HG02840 (cell line): ENCODE measurements around the gene RASL11A.
A peak's percentile ranks its signal among the peaks of the same experiment; 100 is the strongest.
"Not testable (repeated sequence)": the region's sequence is repeated elsewhere in the genome, so short reads cannot be mapped to it uniquely, and the experiment has no call there.

ENCODE experiments used
- ATAC-seq: cut with Tn5 transposase; IDR thresholded peaks from one replicate; pipeline ENCODE4 v1.9.1; 2021; ENCODE audit warnings: mild to moderate bottlenecking, moderate library complexity, moderate number of reproducible peaks; ENCODE audit not compliant: unreplicated experiment, low FRiP score

The RASL11A gene, protein sequence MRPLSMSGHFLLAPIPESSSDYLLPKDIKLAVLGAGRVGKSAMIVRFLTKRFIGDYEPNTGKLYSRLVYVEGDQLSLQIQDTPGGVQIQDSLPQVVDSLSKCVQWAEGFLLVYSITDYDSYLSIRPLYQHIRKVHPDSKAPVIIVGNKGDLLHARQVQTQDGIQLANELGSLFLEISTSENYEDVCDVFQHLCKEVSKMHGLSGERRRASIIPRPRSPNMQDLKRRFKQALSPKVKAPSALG

DNA sequence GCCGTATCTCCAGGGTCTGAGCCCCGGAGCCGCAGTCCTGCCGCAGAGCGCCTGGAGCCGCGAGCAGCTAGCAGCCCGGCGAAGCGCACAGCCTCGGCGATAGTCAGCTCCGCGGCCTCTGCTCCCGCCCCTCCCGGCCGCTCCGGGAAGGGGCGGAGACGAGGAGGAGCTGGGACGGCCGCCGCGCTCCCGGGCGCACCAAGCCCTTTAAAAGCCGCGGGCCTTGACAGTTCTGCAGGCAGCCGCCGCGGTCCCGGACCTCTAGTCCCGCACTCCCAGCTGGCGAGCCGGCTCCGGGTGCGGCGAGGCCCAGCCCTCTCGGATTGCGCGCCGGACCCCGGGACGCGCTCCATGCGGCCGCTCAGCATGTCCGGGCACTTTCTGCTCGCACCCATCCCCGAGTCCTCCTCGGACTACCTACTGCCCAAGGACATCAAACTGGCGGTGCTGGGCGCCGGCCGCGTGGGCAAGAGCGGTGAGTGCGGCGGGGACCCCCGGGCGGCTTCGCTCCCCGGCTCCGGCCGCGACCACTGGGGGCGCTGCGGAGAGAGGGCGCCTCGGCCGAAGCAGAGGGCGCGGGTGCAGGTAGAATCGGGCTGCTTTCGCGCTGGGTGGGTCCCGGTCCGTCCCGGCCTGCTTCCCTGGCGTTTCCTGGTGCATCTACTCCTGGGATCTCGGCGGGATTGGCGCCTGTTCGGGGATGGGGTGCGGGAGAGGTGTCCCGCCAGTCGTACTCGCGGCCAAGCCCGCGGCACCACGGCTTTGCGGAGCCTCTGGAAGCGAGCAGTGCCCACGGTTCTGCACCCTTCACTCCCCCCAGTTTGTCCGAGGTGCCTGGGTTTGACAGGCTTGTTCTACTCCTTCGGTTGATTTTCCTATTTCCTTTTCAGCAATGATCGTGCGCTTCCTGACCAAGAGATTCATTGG lies at the start of gene RASL11A:
TSS of gene RASL11A (plus strand) at position 237 of the 927 bp plus-strand sequence. CDS start at position 352, 115 bp downstream.
- peak; percentile 81 for ATAC-seq

DNA sequence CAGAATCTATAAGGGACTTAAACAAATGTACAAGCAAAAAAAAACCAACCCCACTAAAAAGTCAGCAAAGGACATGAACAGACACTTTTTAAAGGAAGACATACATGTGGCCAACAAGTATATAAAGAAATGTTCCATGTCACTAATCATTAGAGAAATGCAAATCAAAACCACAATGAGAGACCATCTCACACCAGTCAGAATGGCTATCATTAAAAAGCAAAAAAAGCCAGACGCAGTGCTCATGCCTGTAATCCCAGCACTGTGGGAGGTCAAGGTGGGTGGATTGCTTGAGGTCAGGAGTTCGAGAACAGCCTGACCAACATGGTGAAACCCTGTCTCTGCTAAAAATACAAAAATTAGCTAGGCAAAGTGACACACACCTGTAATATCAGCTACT lies 48.5 kb upstream of the RASL11A start:
- not testable (repeated sequence) for ATAC-seq

DNA sequence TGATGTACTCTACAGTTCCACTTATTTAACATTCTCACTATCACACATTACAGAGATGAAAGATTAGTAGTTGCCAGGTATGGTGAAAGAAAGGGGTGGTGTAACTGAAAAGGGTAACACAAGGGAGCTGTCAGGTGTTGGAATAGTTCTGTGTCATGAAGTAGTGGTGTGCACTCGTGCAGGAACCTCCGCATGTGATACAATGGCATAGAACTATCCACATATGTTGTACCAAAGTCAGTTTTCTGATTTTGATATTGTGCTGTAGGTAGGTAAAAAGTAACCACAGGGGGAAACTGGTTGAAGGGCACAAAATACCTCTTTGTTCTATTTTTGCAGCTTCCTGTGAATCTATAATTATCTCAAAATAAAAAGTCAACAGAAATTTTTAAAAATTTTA lies 43.6 kb upstream of the RASL11A start:
- ATAC-seq, result no peak

DNA sequence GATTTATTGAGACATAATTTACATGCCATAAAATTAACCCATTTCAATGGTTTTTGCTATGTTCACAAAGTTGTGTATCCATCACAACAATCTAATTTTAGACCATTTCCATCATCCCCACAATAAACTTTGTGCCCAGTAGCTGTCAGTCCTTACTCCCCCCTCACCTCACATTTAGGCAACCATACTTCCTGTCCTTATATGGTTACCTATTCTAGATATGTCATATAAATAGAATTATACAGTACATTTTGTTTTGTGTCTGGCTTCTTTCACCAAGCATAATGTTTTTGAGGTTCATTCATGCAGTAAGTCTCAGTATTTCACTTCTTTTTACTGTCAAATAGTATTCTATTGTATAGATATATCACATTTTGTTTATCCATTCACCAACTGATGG lies 42.5 kb upstream of the RASL11A start:
- ATAC-seq, result no peak

DNA sequence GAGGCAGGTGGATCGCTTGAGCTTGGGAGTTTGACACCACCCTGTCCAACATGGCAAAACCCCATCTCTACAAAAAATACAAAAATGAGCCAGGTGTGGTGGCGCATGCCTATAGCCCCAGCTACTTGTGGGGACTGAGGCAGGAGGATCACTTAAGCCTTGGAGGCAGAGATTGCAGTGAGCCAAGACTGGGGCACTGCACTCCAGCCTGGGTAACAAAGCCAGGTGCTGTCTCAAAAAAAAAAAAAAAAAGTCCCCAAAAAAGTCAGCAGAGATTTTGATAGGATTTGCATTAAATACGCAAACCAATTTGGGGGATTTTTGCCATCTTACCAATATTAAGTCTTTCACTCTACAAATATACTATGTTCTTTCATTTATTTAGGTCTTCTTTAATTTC lies 41.0 kb upstream of the RASL11A start:
- no peak for ATAC-seq

DNA sequence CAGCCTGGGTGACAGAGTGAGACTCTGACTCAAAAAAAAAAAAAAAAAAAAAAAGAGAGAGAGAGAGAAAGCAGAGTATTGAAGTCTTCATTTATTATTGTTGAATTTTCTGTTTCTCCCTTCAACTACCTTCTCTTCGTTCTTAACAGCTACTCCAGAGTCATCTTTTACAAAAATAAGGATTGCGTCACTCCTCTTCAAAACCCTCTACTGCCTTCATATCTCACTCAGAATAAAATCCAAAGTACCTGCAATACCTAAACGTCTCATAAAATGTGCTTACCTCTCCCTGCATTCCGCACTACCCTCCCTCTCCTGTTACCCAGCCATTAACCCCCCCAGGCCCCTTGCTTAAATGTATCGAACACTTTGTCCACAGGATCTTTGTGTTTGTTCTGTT lies 36.7 kb upstream of the RASL11A start:
- ATAC-seq, result no peak

DNA sequence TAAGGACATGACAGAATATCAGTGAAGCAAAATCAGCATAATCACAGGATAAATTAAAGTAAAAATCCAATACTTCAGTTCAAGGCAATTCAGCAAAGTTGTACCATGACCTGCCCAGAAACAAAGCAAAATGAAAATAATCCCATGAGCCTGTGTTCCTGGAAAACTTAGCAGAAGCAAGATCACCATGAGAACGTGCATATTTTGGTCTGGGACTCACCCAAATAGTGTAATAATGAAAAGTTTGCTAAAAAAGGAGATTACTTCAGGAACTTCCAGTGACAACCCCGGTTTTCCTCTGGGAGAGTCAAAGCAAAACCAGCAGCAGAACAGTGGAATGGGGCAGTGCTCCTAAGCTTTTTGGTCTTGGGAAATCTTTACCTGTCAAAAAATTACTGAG lies 34.2 kb upstream of the RASL11A start:
- no peak for ATAC-seq

DNA sequence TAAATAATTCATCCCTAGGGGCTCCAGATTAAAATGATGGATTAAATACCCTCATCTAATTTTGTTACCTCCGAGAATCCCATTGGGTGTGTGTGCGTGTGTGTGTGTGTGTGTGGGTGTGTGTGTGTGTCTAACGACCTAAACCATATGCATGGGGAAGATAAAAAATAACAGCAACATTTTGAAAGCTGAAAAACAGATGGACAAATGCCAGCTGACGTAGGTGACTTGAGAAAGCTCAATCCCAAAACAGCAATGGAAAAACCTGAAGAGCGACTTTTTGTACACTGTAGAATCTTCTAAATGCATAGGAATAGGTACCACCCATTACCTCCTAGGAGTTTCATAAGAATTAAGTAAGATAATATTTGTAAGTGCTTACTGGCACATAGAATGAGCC lies 27.9 kb upstream of the RASL11A start:
- no peak for ATAC-seq

DNA sequence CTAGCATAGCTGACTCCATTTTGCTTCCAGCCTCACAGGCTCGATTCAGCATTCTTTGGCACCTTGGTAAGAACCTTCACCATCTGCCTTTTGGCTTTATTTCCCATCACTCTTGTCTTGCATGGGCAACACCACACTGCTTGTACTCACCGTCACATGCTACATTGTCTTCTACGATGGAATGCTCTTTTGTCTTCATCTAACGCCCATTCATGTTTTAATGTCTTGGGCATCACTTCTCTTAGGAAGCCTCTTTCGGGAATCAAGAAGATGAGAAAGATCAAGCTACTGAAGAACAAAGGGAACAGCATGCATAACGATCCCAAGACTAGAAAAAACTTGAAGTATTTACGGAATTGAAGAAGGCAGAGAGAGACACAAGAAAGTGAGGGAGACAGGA lies 25.0 kb upstream of the RASL11A start:
- no peak for ATAC-seq

DNA sequence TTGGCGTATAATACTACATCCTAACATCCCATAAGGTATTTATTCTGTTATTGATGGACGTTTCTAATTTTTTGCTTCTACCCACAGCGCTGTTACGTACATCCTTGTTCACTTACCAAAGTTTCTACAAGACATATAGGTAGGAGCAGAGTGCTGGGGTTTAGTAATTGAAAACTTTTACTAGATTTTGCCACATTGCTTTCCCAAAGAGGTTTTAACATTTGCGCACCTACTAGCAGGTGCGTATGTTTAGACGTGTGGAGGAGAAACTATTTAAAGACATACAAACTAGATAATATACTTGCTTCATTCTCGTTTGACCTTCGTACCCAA lies 19.8 kb upstream of the RASL11A start:
- no peak for ATAC-seq

DNA sequence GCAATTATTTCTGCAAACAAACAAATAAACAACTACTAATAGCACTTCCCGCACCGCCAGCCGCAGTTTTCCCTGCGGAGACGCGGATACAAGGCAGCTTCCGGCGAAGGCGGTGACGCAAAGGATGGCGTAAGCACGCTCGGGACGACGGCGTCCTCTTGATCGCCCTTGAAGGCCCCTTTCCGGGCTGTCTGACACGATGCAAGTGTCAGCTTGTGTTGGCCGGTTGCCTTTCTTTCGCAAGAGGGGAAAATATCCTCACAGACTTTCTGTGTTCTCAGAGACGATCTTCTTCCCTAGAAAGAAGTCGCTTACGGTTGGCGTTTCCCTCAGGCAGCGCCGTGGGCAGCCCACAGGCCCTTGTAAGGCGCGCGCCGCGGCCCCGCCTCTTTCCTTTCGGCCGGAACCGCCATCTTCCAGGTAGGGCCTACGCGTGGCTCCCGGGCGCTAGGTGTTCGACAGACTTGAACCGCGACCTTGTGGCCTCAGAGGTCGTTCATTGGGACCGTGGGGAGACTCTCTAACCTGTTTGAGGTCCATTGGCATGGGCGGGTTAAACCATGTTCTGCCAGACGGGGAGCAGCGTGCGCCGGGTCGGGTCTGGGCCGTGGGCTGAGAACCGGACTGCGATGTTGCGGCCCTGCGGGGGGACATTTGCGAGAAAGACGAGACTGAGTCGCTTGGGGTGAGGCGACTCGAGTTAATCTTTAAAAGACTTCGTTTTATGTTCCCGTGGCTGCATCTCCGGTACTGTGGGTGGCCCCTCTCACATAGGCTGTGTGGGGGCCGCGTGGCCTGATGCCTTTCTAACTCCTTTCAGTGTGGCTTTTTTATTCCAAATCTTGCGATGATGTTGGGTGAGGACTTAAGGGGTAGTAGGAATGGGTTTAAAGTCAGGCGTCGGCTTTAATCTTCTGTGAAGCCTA lies 19.2 kb upstream of the RASL11A start, which contains the start of gene RPL21:
TSS of gene RPL21 (plus strand) at position 393 of the 926 bp plus-strand sequence. CDS start 2,219 bp downstream, outside the sequence.
- peak; percentile 95 for ATAC-seq

DNA sequence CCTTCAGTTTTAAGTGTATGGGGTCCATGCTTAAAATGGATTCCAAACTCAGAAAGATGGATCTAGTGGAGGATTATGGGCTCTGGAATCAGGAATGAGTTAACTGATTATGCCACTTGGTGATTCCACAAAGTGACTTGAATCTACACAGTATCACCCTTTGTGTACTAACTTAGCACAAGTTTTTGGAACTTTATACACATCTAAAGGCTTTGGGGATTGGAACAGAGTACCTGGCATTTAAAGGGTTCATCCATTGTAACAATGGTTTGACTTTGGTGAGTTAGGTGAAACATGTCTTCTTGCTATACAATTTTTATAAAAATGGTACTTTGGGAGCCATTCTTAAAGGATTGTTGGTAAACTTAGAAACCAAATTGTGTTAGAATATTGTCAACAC lies 18.2 kb upstream of the RASL11A start:
- no peak for ATAC-seq

DNA sequence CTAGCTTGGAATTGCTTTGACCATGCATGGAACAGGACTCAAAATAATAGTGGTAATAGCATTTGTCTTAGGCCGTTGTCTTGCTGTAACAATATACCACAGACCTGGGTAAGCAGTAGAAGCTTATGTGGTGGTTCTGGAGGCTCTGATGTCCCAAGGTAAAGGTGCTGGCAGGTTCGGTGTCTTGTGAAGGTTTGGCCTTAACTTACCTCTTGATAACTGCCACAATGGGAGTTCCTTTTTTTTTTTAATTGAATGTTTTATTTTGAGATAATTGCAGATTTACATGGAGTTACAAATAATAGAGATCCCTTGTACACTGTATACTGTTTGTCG lies 13.4 kb upstream of the RASL11A start:
- no peak for ATAC-seq

DNA sequence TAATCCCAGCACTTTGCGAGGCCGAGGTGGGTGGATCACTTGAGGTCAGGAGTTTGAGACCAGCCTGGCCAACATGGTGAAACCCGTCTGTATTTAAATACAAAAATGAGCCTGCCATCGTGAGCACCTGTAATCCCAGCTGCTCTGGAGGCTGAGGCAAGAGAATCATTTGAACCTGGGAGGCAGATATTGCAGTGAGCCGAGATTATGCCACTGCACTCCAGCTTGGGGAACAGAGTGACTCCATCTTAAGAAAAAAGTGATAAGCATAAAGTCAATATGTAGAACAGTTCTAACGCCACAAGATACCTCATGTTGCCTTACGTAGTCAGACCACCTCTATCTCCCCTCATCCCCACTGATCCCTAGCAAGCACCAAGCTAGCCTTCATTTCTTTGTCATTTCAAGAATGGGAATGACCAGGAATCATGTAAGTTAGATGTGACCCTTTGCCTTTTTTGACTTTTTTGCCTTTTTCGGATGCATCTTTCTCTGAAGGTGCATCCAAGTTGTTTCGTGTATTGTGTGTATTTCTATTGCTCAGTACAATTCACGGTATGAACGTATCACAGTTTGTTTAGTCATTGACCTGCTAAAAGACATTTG lies 12.9 kb upstream of the RASL11A start:
- no peak for ATAC-seq

DNA sequence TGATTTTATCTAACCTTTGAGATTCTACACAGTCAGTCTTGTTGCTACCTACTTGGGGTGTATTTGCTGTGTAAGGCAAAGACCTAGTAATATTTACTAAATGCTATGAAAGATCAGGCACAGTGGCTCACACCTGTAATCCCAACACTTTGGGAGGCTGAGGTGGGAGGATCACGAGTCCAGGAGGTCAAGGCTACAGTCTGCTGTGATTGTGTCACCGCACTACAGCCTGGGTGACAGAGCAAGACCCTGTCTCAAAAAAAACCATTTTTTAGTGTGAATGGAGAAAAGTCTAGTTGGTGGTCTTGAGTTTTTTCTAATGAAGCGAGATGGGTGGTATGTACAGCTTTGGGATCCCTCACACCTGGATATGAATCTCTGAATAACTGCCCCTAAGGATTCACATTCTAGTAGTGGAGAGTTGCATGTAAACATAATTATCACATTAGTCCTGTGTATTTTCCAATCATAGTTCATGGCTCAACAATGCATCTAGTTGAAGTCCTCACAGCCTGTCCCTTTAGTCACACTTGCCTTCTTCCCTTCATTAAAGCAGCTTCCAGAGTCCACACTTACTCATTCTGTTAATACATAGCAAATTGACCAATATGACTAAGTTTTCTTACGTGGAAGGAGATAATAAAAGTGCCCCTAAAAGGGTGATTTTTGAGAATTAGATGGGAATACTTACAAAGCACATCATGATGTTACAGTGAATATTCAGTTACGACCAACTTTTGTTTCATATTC lies 11.8 kb upstream of the RASL11A start:
- ATAC-seq, result no peak

DNA sequence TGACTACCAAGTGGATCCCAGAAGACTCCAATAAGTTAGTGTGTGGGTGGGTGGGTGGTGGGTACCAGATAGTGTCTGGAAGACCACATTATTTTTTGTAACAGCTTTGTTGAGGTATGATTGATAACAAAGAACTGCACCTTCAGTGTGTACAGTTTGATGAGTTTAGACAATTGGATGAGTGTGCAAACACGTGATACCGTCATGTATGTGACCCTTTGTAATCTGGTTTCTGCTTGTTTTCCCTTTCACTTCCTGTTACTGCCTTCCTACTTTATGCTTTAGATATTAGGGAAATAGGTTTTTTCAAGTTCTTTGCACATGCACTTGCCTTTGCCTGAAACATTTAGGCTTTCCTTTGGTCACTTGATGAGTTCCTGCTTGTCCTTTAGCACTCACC lies 10.8 kb upstream of the RASL11A start:
- no peak for ATAC-seq

DNA sequence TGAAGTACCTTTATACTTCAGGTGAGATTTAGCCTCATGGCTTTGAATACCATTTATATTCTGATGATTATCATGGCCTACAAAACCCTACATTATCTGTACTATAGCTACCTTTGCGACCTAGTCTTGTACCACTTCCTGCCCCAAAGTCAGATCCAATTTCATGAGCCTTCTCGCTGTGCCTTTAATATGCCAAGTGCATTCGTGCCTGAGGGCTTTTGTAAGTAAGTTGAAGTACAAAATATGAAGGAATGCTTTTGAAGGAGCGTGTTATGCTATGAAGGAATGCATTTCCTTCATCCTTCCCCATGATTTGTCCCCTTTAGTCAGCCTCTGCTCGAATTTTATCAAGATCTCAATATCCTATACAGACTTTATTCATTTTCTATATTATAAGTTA lies 9.2 kb upstream of the RASL11A start:
- no peak for ATAC-seq

DNA sequence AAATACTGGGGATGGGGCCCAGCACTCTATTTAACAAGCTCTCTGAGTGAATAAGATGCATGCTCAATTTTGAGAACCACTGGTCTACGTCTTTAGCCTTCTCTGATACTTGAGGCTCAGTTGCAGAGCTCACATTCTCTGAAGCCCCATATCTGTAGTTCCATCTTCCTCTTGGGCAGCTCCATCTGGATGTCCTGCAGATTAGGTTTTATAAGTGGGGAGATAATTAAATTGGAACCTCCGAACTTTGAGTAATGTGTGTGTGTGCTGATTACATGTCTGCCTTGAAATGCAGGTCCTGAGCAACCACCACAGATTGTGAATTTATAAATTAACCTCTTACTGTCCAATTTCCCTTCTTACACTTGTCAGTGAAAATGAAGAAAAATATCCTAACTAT lies 7.2 kb upstream of the RASL11A start:
- no peak for ATAC-seq

DNA sequence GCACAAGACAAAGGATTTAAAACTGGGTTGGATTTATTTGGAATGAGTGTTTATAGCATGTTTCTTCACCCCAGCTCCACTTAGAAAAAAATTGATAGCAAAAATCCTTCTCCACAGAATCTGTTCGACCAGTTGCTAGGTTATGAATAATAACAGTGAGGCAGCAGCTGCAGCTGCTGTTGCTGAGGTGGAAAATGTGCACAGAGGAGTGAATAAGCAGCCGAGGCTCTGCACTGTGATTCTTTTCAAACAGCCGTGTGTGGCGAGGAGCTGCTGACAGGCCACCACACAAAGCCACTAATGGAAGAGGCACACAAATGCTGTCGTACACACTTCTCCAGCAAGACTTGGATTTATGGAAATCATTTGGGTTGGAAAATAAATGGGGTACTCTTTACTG lies 6.4 kb upstream of the RASL11A start:
- ATAC-seq, result no peak

DNA sequence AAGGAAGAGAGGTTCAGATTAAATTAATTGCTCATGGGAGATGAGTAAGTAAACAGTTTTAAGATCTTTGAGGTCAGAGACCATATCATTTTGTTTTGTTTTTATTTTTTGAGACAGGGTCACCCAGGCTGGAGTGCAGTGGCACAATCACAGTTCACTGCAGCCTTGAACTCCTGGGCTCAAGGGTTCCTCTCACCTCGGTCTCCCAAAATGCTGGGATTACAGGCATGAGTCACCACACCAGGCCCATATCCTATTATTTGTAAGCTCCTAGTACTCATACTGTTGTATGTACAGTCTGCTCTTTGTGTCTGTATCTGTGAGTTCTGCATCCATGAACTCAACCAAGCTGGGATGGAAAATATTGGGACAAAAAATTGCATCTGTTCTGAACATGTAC lies 6.0 kb upstream of the RASL11A start:
- no peak for ATAC-seq
